Motor neuron (in vitro differentiated cells): ENCODE measurements around the gene GATA3. TPM values are rescaled to one million over a fixed set of nuclear protein-coding genes. Genes with fewer than 3 reads are reported as not detected.

Source experiments
- ATAC-seq, 8 experiments: fragments of 200-7000 bp; cut with Tn5 transposase; replicated peaks in 6 of 8; 2 replicates each; pipeline ENCODE4 v1.8.0; 2021; ENCODE audit warnings: mild to moderate bottlenecking in 8 of 8, moderate library complexity in 8 of 8
- H3K27ac ChIP-seq, 2 donors: fragments of 250-450 bp; sonication (Bioruptor Pico); 2 replicates each; pipeline ENCODE4 v1.9.0; 2021; ENCODE audit warnings: antibody characterized with exemption in 2 of 2, mild to moderate bottlenecking in 2 of 2, moderate library complexity in 1 of 2
- H3K4me1 ChIP-seq, 2 donors: fragments of 250-450 bp; sonication (Bioruptor Pico); replicated peaks in 1 of 2; 2 replicates each; pipeline ENCODE4 v1.6.1; 2021; ENCODE audit warnings: antibody characterized with exemption in 2 of 2, mild to moderate bottlenecking in 2 of 2, moderate library complexity in 1 of 2
- H3K4me3 ChIP-seq, 5 donors: fragments of 250-450 bp; sonication (Bioruptor Pico); 2 replicates each; pipeline ENCODE4 v1.9.0; 2021; ENCODE audit warnings: antibody characterized with exemption in 5 of 5, mild to moderate bottlenecking in 5 of 5, moderate library complexity in 4 of 5
- WGBS, 10 experiments: fragments of 450-650 bp; shearing (Covaris generic); methylation state at CpG; one replicate each; pipeline ENCODE4 v1.0.0; 2022; 5-methylcytosine and 5-hydroxymethylcytosine counted together
- in situ Hi-C, 9 experiments: fragments of 400-800 bp; cut with MboI; loops; one replicate each; pipeline ENCODE4 v1.15.0; 2021; ENCODE audit warnings: low sequenced_read_pairs in 9 of 9, low pct_unique_long_range_greater_than_20kb in 2 of 9; ENCODE audit not compliant: unreplicated experiment in 9 of 9
- total RNA-seq, 8 experiments: library from RNA; unstranded; fragments of 300-600 nt; gene quantifications; 2 replicates each; pipeline versions ENCODE4 v1.2.3 to v1.2.4, GENCODE V29; 2022

GATA3 gene
- total RNA-seq, 8 experiments from 2014 or later = 0.11 to 3.2 (median 0.42) TPM

DNA sequence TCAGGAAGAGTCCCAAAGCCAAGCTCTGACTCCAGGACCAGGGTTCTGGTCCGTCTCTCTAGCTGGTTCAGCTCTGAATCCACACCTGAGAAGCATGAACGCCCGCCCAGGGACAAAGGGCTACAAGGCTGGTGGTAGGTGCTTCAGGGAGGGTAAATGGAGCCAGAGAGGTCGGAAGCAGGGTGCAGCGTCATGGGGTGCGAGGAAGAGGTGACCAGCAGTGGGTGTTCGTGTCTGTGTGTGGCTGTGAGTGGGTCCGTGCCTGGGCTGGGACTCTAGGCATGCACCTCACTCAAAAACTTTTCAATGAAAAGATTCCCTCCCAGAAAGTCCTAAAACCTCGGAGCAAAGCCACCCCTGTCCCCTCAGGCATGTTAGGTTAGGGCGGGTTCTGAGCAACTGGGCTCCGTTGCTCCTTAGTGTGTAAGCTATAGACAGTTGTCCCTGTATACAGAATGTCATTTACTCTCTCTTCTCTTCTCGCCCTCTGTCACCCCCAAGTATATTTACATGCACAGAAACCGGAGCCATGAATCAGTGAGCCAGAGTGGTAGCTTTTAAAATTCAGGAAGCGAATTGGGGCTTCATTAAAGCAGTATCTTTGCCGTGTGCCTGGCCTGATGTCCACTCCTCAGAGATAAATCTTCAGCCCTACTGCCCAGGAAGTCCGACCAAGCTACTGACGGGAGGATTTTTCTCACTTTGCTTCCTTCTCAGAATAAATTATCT, 12.3 kb upstream of the GATA3 start:
- Histone ChIP-seq H3K4me1 (peaks cover 0 to 15% of the 10 kb centered on the region in 2 donors), H3K4me3 (no peak overlapping the region), H3K27ac (no peak overlapping the region)
- no peak for ATAC-seq
- in situ Hi-C loops = no loop called here
- 0 to 11% (median 1%) methylated on average over 1 to 12 of the region's 17 CpGs; no CpG with 5 or more reads in 2 of the 10 experiments for WGBS, 10 experiments

DNA sequence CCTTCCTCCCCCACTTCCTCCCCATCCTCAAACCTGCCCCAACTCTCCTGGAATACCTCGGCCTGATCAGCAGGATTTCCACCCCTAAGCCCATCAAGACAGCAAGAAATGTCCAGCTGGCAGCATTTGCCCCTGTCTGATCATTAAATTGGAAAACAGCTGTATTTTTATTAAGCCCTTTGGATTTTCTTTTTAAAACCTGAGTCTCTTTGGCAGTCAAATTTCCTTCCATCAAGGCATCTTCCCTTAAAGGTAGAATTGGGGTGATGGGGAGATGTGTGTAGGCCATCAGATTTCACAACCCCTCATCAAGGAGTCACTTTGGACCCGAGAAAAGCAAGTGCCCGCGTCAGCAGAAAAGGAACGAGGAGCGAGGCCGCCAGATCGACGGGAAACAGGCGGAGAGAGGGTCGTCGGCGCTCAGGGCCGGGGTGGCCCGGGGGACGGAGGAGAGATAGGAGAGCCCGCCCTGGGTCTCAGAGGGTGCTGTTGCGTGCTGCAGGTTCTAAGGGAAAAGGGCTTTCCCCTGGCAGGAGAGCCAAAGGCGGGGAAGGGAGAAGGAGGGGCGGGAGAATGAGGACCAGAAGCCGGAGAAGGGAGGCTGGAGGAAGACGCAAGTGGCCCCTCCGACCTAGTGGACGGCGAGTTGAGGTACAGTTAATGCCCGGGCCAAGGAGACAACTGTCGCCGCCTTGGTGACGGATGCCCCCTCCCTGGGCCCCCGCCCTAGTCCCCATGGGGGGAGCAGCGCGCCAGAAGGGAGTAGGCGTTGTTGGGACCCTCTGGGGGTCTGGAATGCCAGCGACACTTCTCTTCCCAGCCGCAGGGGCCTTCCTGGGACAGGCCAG, 11.5 kb upstream of the GATA3 start:
- H3K4me1 ChIP-seq = peaks cover 0 to 15% of the 10 kb centered on the region in 2 donors

DNA sequence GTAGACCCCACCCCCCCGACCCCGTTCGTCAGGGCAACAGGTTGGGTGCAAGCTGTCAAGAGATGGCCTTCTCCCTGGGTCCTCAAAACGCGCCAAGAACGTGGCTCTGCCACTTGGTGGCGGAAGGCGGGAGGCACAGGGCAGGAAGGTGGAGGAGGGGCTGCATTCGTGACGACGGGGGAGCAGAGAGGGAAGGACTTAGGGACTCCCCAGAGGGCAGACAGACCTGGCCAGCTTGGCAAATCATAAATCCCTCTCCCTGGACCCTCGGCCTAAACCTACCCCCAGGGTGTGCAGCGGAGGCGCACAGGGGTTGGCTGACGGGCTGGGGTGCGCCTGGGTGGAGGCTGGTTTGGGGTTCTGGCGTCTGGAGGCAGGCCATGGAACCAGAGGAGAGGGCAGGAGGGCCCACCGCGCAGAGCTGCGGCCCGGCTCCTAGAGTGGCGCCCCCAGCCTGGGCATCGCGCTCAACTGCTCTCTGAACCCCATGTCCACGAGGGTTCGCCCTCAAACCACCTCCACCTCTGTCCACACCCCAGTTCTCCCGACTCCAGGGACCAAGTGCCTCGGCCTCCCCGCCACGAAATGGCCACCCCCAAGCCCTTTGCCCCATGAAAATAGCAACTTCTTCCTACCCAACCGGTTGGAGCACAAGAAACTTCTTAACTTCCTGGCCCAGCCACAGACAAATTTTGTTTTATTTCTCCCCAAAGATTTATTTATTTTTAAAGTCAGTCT, 10.8 kb upstream of the GATA3 start:
- in situ Hi-C loops = no loop called here
- H3K4me1 ChIP-seq = peaks cover 0 to 15% of the 10 kb centered on the region in 2 donors

More for the DNA sequence above, 11.5 kb upstream of the GATA3 start:
- Histone ChIP-seq H3K27ac (no peak overlapping the region), H3K4me3 (no peak overlapping the region)
- 0 to 10% (median 0%) methylated on average over 1 to 11 of the region's 35 CpGs; no CpG with 5 or more reads in 2 of the 10 experiments for WGBS, 10 experiments
- in situ Hi-C loops = no loop called here
- no peak for ATAC-seq

DNA sequence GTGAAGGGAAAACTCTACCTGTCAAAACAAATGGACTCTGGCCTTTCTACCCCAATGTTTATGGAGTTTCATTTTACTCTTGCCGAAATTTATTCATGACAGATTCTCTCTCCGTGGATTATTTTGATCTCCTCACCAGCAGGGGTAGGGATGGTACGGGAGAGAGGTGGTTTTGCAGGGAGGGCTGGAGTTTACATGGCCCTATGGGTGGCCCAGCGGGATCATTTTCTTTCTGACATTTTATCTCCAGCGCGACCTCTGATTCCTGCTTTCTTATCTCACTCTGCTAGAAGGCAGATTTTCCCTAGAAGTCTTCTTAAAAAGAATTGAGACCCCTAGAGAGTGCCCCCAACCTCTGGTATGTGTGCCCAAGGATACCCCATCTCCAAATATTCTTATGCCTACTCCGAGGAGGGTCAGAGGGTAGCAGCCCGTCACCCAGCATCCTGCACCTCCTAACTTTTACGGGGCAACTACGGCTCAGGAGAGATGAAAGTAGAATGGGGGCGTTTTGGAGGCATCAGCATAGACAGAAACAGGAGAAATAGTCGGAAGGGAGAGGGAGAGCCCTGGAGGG, 10.1 kb upstream of the GATA3 start:
- in situ Hi-C loops = no loop called here
- H3K4me3 ChIP-seq = no peak overlapping the region
- H3K4me1 ChIP-seq = peaks cover 0 to 16% of the 10 kb centered on the region in 2 donors
- ATAC-seq = no peak
- H3K27ac ChIP-seq = no peak overlapping the region
- 0 to 25% (median 2%) methylated on average over 1 to 11 of the region's 12 CpGs for WGBS, 10 experiments

More for the DNA sequence above, 10.8 kb upstream of the GATA3 start:
- WGBS, 10 experiments = 0 to 27% (median 0%) methylated on average over 1 to 3 of the region's 31 CpGs; no CpG with 5 or more reads in 6 of the 10 experiments
- Histone ChIP-seq H3K4me3 (no peak overlapping the region), H3K27ac (no peak overlapping the region)
- peak in 2 of 8 experiments; percentile 23 to 24 for ATAC-seq

DNA sequence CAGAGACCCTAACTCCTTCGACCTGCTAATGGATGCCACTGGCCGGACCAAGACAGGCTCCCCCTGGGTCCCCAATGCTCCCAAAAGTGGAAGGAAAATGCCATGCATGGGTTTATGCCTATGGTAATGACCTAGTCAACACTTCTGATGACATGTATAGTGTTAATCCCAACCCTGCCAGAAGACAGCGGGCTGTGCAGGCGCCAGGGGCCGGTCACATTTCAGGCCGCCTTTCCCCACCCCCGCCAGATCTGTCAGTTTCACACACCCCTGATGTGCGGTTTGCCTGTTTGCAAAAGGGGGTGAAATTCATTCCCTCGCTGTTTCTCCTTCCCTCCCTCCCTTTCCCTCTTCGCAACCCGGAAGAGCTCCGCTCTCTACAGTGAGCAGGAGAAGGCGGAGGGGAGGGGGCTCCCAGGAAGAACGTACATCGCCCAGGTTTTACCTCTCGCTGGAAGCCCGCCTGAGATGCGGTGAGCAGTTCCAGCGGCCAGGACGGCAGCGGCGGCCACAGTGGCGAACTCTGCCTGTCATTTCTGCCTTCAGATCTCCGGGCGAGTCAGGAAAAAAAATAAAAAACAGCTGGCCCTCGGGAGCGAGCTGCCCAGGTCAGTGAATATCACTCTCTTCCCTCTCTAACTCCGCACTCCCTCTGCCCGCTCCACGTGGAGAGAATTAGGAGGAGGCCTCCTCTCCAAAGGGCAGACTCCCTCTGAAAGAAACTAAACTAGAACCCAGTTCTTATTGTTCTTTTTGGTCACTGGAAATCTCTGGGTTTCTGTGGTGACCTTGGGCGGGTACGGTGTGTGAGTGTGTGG, 9.4 kb upstream of the GATA3 start:
- peaks cover 2 to 22% of the 10 kb centered on the region in 2 donors for H3K4me1 ChIP-seq
- WGBS, 10 experiments = 0 to 40% (median 0%) methylated on average over 1 to 15 of the region's 32 CpGs; no CpG with 5 or more reads in 1 of the 10 experiments
- in situ Hi-C loops = no loop called here
- H3K27ac ChIP-seq = no peak overlapping the region
- peak overlapping the region in 3 of 5 donors; percentile 14 to 24 (median 17) for H3K4me3 ChIP-seq
- peak; percentile 52 to 67 (median 62) for ATAC-seq

DNA sequence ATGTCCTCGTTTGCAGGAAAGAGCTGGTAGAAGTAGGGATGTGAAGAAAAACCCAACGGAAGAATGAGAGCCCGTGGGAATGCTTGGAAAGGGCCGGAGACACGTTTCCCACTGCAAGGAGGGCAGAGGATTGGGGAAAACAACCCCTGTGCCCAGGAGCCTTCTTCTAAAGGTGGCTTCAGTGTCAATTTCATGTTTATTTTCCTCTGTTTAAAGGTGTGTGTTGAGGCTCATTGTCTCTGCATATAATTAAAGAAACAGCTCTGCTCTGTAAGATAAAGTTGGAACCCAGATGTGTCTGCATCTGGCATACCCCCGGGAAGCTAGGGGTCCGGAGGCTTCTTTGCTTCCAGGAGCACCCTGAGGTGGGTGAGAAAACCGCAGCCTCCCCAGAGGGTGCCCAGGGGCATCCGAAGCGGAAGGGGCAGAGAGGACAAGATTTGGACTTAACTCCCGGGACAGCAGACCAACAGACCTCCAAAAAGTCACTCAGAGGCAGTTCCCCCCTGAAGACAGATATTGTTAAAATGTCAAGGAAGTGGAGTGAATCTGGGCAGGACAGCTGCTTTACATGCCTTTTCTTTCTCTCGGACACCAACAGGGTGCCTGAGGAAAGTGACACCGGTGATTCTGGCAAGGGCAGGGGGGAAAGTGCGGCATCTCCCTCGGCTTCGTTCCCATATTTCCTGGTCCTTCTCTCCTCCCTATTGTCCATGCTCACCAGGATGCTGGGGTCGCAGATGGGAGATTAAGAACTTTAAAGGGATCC, 8.6 kb upstream of the GATA3 start:
- peaks cover 6 to 28% of the 10 kb centered on the region in 2 donors for H3K4me1 ChIP-seq
- WGBS, 10 experiments = 0 to 9% (median 5%) methylated on average over 1 to 16 of the region's 17 CpGs
- no peak for ATAC-seq
- no peak overlapping the region for H3K27ac ChIP-seq
- in situ Hi-C loops = no loop called here
- H3K4me3 ChIP-seq = no peak overlapping the region

DNA sequence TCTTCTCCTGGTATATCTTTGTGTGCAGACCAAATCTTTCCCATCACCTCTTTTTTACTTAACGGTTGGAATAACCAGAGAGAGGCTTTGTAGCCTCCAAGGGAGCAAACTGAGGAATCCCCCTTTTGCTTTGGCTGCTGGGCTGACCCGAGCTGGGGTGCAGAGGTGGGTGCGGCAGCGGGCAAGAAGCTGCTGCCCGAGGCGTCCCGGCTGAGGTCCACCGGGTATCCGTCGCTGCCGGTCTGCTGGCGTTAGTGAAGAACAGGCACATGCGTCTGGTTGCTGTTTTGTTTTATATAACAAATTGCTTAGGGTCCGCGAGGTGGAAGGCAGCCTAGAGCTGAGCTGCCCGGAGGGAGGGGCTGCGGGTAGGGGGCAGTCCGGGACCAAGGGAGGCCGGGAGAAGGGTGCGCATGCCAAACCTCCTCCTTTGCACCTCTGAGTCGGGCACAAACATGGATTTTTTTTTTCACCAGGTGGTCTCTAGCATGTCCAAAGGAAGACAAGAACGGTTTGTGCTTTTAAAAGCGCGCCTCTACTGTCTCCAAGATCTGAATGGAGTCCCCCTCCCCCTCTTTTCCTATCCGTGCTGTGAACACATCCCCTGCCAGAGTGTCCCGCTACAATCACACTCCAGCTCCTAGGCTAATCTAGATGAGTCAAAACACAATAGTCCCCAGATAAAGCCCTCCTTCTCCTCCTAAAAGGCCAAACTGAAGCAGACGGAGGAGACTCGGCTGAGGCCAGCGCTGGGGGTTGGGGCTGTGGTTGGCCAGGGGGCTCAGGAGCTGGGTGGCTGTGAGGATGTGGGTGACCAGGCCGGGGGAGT, 6.8 kb upstream of the GATA3 start:
- ATAC-seq = no peak
- no peak overlapping the region for H3K27ac ChIP-seq
- in situ Hi-C loops = no loop called here
- 0% methylated on average over 1 to 13 of the region's 30 CpGs; no CpG with 5 or more reads in 4 of the 10 experiments for WGBS, 10 experiments
- H3K4me3 ChIP-seq = no peak overlapping the region
- H3K4me1 ChIP-seq = peaks cover 6 to 27% of the 10 kb centered on the region in 2 donors

DNA sequence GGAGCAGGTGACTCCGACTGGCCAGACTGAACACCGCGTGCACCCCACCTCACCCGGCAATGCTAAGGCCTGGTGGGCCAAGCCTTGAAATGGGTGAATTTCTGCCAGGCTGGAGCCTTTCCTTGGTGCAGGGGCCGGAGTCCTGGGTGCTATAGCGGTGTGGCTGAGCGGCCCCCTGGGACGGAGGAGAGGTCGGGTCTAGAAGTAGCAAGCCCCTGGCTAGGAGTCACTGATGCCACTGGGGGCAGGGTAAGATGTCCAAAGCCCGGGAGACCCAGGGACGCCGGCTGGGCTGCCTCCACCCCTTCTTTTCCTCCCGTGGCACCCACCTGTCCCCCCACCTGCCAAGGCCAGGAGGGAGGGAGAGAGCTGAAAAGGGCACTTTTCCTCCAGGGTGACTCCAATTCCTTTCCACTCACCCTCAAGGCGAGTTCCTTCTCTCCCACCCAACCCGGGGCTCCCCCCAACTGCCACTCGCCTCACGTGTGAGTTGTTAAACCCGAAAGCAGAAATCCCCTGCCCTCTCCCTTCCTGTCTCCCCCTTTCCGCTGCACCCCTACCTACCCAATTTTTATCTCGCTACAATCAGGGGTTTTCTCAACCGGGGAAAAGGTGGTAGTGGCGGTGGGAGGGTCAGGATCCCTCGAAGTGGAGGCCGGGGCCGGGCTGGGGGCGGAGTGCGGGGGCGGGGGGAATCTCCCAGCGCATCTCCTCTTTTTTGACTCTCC, 6.0 kb upstream of the GATA3 start:
- peaks cover 9 to 23% of the 10 kb centered on the region in 2 donors for H3K4me1 ChIP-seq
- no peak overlapping the region for H3K27ac ChIP-seq
- no peak for ATAC-seq
- no peak overlapping the region for H3K4me3 ChIP-seq
- WGBS, 10 experiments = 0 to 20% (median 0%) methylated on average over 1 to 6 of the region's 29 CpGs; no CpG with 5 or more reads in 7 of the 10 experiments
- in situ Hi-C loops = no loop called here

DNA sequence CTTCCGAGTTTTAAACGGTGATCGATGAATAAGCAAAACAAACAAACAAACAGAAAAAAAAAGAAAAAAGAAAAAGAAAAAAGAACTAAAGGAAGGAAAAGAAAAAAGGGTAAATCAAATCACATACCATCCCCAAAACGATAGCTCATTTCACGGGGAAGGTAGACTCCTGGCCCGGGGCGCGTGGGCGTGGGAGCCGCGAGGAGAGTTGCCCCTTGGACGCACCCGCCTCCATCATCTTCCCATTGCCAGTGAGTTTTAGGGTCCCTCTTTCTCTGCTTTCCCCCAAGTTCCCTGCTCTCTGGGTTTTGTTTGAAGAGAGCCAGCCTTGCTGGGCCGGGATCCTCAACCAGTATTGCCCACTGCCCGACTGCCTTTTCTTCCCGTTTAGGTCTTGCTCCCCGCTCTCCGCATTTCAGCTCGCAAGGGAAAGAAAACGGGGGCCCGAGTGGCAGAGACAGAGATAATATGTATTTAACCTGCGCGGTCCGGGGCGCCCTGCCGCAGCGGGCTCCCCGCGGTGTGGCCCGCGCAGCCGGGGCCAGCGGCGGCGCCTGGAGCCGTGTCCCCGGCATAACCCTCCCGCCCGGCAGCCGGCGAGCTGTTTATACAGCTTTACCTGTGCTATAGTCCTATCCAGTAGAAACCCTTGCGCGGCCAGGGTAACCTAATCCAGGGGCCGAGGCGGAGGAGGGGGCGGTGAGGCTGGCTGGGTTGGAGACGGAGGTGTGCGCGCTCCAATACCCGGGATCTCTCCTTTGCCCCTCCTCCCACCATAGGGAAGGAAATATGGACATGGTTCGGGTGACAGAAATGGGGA, 5.2 kb upstream of the GATA3 start:
- in situ Hi-C loops = no loop called here
- no peak for ATAC-seq
- Histone ChIP-seq H3K4me3 (no peak overlapping the region), H3K27ac (no peak overlapping the region), H3K4me1 (peaks cover 9 to 25% of the 10 kb centered on the region in 2 donors)
- WGBS, 10 experiments = 0 to 15% (median 4%) methylated on average over 2 to 13 of the region's 51 CpGs
